ENCODE results near the gene STYXL2. TPM values are rescaled to one million over a fixed set of nuclear protein-coding genes. Genes with fewer than 3 reads are reported as not detected.
A peak's percentile ranks its signal among the peaks of the same experiment; 100 is the strongest.

Gene STYXL2
- total and polyA plus RNA-seq, 2 donors from 2014 or later, result 0.38 TPM; not detected in 1

- Histone ChIP-seq H3K27ac (ENCODE audit: low read depth in 2 of 2, low read length in 2 of 2) (no peak overlapping the region), H3K4me1 (ENCODE audit: control insufficient read depth in 2 of 3, insufficient read depth in 2 of 3, low read depth in 1 of 3, low read length in 3 of 3) (no peaks in the 10 kb centered on the region), H3K9me3 (ENCODE audit: control insufficient read depth in 2 of 3, insufficient read depth in 1 of 3, low read length in 3 of 3) (no peaks in the 10 kb centered on the region), H3K4me3 (ENCODE audit: low read length in 3 of 3) (no peak overlapping the region), H3K27me3 (ENCODE audit: control insufficient read depth, insufficient read depth, low read length) (no peaks in the 10 kb centered on the region), H3K9ac (ENCODE audit: low read length in 3 of 3) (no peak overlapping the region), H3K36me3 (ENCODE audit: control insufficient read depth in 2 of 3, insufficient read depth in 3 of 3, low read length in 3 of 3) (no peaks in the 10 kb centered on the region)
- FAIRE-seq (no peak), DNase-seq (no peak)
- TF ChIP-seq CTCF (IDR thresholded peaks at IDR 0.05; ENCODE audit: borderline replicate concordance, extremely low read depth, insufficient read depth), result no peak
- intact Hi-C loops (cut with DNase I), result loop anchor here (10.0 kb wide), 1 partner anchor 140 kb away; no protein-coding TSS in a partner anchor
These were observed 39.3 kb upstream of the STYXL2 start for GRCh38 chr1:167054531-167054930.

DNA sequence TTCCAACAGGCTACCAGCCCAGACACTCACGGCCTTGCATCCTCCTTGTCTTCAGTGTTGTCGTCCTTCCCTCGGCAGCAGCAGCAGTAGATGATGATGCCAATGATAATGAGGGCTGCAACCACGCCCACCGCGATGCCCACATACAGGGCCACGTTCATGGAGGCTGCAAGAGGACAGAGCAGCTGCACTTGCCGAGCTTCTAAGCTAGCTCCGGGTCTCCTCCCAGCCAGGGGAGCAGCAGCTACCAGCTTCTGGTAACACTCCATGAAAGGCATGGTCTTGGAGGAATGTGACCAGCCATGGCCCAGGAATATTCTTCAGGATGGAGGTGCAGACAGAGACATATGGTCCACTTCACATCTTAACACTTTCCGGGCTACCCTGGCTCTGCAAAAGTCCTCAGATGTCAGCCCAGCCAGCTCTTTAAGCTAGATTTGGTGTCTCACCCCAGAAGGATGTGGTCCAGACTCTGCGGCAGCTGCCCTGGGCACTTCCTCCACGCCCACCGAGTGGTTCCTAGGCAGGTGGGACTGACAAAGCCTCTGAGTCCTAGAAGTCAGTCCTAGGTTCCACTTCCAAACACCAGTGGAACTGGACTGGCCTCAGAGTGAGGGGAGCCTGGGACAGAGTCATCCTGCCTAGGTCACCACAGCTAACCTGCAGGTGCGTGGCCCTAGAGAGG lies 38.8 kb upstream of the STYXL2 start:
- Histone ChIP-seq H3K27me3 (ENCODE audit: control insufficient read depth, insufficient read depth, low read length) (no peaks in the 10 kb centered on the region), H3K36me3 (ENCODE audit: control insufficient read depth in 2 of 3, insufficient read depth in 3 of 3, low read length in 3 of 3) (no peaks in the 10 kb centered on the region), H3K4me1 (ENCODE audit: control insufficient read depth in 2 of 3, insufficient read depth in 2 of 3, low read depth in 1 of 3, low read length in 3 of 3) (no peaks in the 10 kb centered on the region), H3K4me3 (ENCODE audit: low read length in 3 of 3) (no peak overlapping the region), H3K9ac (ENCODE audit: low read length in 3 of 3) (no peak overlapping the region), H3K9me3 (ENCODE audit: control insufficient read depth in 2 of 3, insufficient read depth in 1 of 3, low read length in 3 of 3) (no peaks in the 10 kb centered on the region), H3K27ac (ENCODE audit: low read depth in 2 of 2, low read length in 2 of 2) (no peak overlapping the region)
- TF ChIP-seq CTCF (IDR thresholded peaks at IDR 0.05; ENCODE audit: borderline replicate concordance, extremely low read depth, insufficient read depth), result no peak
- DNase-seq (no peak), FAIRE-seq (no peak)
- intact Hi-C loops (cut with DNase I), result loop anchor here (10.0 kb wide), 1 partner anchor 140 kb away; no protein-coding TSS in a partner anchor

- Histone ChIP-seq H3K36me3 (ENCODE audit: control insufficient read depth in 2 of 3, insufficient read depth in 3 of 3, low read length in 3 of 3) (no peaks in the 10 kb centered on the region), H3K4me3 (ENCODE audit: low read length in 3 of 3) (no peak overlapping the region), H3K27ac (ENCODE audit: low read depth in 2 of 2, low read length in 2 of 2) (no peak overlapping the region), H3K27me3 (ENCODE audit: control insufficient read depth, insufficient read depth, low read length) (no peaks in the 10 kb centered on the region), H3K9me3 (ENCODE audit: control insufficient read depth in 2 of 3, insufficient read depth in 1 of 3, low read length in 3 of 3) (no peaks in the 10 kb centered on the region), H3K4me1 (ENCODE audit: control insufficient read depth in 2 of 3, insufficient read depth in 2 of 3, low read depth in 1 of 3, low read length in 3 of 3) (no peaks in the 10 kb centered on the region), H3K9ac (ENCODE audit: low read length in 3 of 3) (no peak overlapping the region)
- peak in 1 of 5 donors; percentile 39 for DNase-seq
- TF ChIP-seq CTCF (IDR thresholded peaks at IDR 0.05; ENCODE audit: borderline replicate concordance, extremely low read depth, insufficient read depth), result no peak
- no peak for FAIRE-seq
- intact Hi-C loops (cut with DNase I), result loop anchor here (10.0 kb wide), 1 partner anchor 142 kb away; no protein-coding TSS in a partner anchor
These were observed 37.2 kb upstream of the STYXL2 start for GRCh38 chr1:167056529-167057231.

Measured in kidney (tissue), 14 donors.